ENCODE results near the gene KIF20A. TPM values are rescaled to one million over a fixed set of nuclear protein-coding genes. Genes with fewer than 3 reads are reported as not detected.

Gene KIF20A
- total RNA-seq, 1 donor from 2014 or later = not detected

- intact Hi-C loops (cut with DNase I) = loop anchor here (2.0 to 5.0 kb wide), 3 partner anchors 35 to 174 kb away; partner anchors contain the start of genes CDC23, CDC25C and KDM3B
- peaks cover 0 to 9% of the 10 kb centered on the region in 2 donors for H3K4me1 ChIP-seq
- peak overlapping the region; percentile 75 to 79 for H3K27ac ChIP-seq
- TF ChIP-seq CTCF (IDR thresholded peaks at IDR 0.05) = no peak
- no peaks in the 10 kb centered on the region for H3K27me3 ChIP-seq
- DNase-seq (ENCODE audit: low spot score in 2 of 2) = no peak
- H3K9me3 ChIP-seq = no peaks in the 10 kb centered on the region
- H3K36me3 ChIP-seq = peaks cover 18 to 41% of the 10 kb centered on the region in 2 donors
- H3K4me3 ChIP-seq = peak overlapping the region; percentile 82 to 94
These were observed 884 bp upstream of the KIF20A start for GRCh38 chr5:138177941-138178515.

- Histone ChIP-seq H3K36me3 (peaks cover 13 to 27% of the 10 kb centered on the region in 2 donors), H3K9me3 (no peaks in the 10 kb centered on the region), H3K4me1 (peaks cover 0 to 9% of the 10 kb centered on the region in 2 donors), H3K4me3 (peak overlapping the region; percentile 82 to 94), H3K27me3 (no peaks in the 10 kb centered on the region), H3K27ac (no peak overlapping the region)
- intact Hi-C loops (cut with DNase I) = loop anchor here (2.0 to 5.0 kb wide), 3 partner anchors 33 to 173 kb away; partner anchors contain the start of genes CDC23, CDC25C and KDM3B
- TF ChIP-seq CTCF (IDR thresholded peaks at IDR 0.05) = no peak
- DNase-seq (ENCODE audit: low spot score in 2 of 2) = no peak
These were observed 455 bp downstream of the KIF20A start for GRCh38 chr5:138179277-138179857.

GRCh38 chr5:138180183-138180782 lies 1.4 kb downstream of the KIF20A start:
- H3K27me3 ChIP-seq = no peaks in the 10 kb centered on the region
- TF ChIP-seq CTCF (IDR thresholded peaks at IDR 0.05) = peak in 1 of 3 experiments; percentile 4
- peaks cover 0 to 9% of the 10 kb centered on the region in 2 donors for H3K4me1 ChIP-seq
- intact Hi-C loops (cut with DNase I) = no loop called here
- H3K36me3 ChIP-seq = peaks cover 7 to 27% of the 10 kb centered on the region in 2 donors
- no peak overlapping the region for H3K27ac ChIP-seq
- H3K4me3 ChIP-seq = no peak overlapping the region
- H3K9me3 ChIP-seq = no peaks in the 10 kb centered on the region
- no peak for DNase-seq (ENCODE audit: low spot score in 2 of 2)

GRCh38 chr5:138180841-138181240 lies 1.9 kb downstream of the KIF20A start:
- peaks cover 0 to 9% of the 10 kb centered on the region in 2 donors for H3K4me1 ChIP-seq
- no peaks in the 10 kb centered on the region for H3K9me3 ChIP-seq
- TF ChIP-seq CTCF (IDR thresholded peaks at IDR 0.05) = no peak
- no peak overlapping the region for H3K4me3 ChIP-seq
- peaks cover 6 to 27% of the 10 kb centered on the region in 2 donors for H3K36me3 ChIP-seq
- H3K27me3 ChIP-seq = no peaks in the 10 kb centered on the region
- H3K27ac ChIP-seq = no peak overlapping the region
- intact Hi-C loops (cut with DNase I) = no loop called here
- DNase-seq (ENCODE audit: low spot score in 2 of 2) = no peak

- Histone ChIP-seq H3K9me3 (no peaks in the 10 kb centered on the region), H3K36me3 (peaks cover 22 to 32% of the 10 kb centered on the region in 2 donors), H3K4me3 (no peak overlapping the region), H3K4me1 (peaks cover 0 to 6% of the 10 kb centered on the region in 2 donors), H3K27me3 (no peaks in the 10 kb centered on the region), H3K27ac (no peak overlapping the region)
- DNase-seq (ENCODE audit: low spot score in 2 of 2) = no peak
- intact Hi-C loops (cut with DNase I) = no loop called here
- TF ChIP-seq CTCF (IDR thresholded peaks at IDR 0.05) = no peak
These were observed 3.9 kb downstream of the KIF20A start for GRCh38 chr5:138182808-138183207.

Data from ascending aorta (tissue), 2 donors.